Retinal pigment epithelial cell (primary cell): ENCODE data around the gene KIF23.

Experiments
- DNase-seq: peaks from one replicate; pipeline ENCODE4 v3.0.0-alpha.2; 2010; ENCODE audit warnings: low read depth
- H3K4me3 ChIP-seq: 2 replicates; pipeline ENCODE4 v1.5.1; 2011; ENCODE audit warnings: mild to moderate bottlenecking, low read length, control low read depth, moderate library complexity
- CTCF ChIP-seq: conservative IDR thresholded peaks from 2 replicates; pipeline ENCODE4 v1.5.1; 2011; ENCODE audit warnings: low read depth, low read length, control low read depth, inconsistent platforms

The KIF23 gene

GRCh38 chr15:69395991-69396390 lies 18.2 kb upstream of the KIF23 start:
- no peak for DNase-seq
- H3K4me3 ChIP-seq = no peak overlapping the region
- TF ChIP-seq CTCF = no peak

- DNase-seq = no peak
- TF ChIP-seq CTCF = no peak
- H3K4me3 ChIP-seq = no peak overlapping the region
Measured at GRCh38 chr15:69398491-69398891, 15.7 kb upstream of the KIF23 start.

- no peak for TF ChIP-seq CTCF
- no peak for DNase-seq
Measured at GRCh38 chr15:69400850-69401249, 13.3 kb upstream of the KIF23 start.

GRCh38 chr15:69402816-69403215 lies 11.3 kb upstream of the KIF23 start:
- DNase-seq = no peak
- H3K4me3 ChIP-seq = no peak overlapping the region
- no peak for TF ChIP-seq CTCF

More at GRCh38 chr15:69400850-69401249, 13.3 kb upstream of the KIF23 start:
- no peak overlapping the region for H3K4me3 ChIP-seq

GRCh38 chr15:69403594-69403993 lies 10.6 kb upstream of the KIF23 start:
- DNase-seq = peak; percentile 72
- no peak for TF ChIP-seq CTCF
- no peak overlapping the region for H3K4me3 ChIP-seq

GRCh38 chr15:69405110-69405509 lies 9.0 kb upstream of the KIF23 start:
- TF ChIP-seq CTCF = no peak
- H3K4me3 ChIP-seq = no peak overlapping the region
- no peak for DNase-seq

- no peak for TF ChIP-seq CTCF
- DNase-seq = no peak
- H3K4me3 ChIP-seq = no peak overlapping the region
Measured at GRCh38 chr15:69407719-69408400, 6.3 kb upstream of the KIF23 start.
